ENCODE data around the gene GPR31. TPM values are rescaled to one million over a fixed set of nuclear protein-coding genes. Genes with fewer than 3 reads are reported as not detected.
"Not testable (repeated sequence)": the region's sequence is repeated elsewhere in the genome, so short reads cannot be mapped to it uniquely, and the experiment has no call there.

The GPR31 gene, protein sequence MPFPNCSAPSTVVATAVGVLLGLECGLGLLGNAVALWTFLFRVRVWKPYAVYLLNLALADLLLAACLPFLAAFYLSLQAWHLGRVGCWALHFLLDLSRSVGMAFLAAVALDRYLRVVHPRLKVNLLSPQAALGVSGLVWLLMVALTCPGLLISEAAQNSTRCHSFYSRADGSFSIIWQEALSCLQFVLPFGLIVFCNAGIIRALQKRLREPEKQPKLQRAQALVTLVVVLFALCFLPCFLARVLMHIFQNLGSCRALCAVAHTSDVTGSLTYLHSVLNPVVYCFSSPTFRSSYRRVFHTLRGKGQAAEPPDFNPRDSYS
- total RNA-seq (2014; rRNA removed; shearing (Covaris generic)), result not detected in 2 replicates

DNA sequence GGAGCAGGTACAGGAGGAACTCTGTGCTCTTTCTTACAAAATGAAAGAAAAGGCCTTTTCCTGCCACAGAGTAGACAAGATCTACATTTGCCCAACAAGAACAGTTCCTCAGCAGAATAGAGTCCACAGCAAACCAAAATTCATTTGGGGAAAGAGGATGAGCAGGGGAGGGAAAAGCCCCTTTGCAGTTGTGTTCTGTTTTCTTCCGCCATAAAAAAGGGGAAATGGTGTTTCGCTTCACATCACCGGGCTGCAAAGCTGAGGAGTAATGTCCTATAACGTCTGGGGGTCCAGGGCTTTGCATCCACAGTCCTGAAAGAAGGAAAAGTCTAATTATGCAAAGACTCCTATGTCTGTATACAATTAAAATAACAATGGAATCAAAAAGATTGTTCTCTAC, at the start of gene GPR31:
TSS of gene GPR31 (minus strand) at position 118 of the 400 bp plus-strand sequence. CDS start 149 bp downstream, outside the sequence.
- peaks cover 19% of the 10 kb centered on the region; the same call in 1 of the 2 replicates for H3K27me3 ChIP-seq
- no peak within 1 kb of the TSS for H3K4me3 ChIP-seq
- H3K36me3 ChIP-seq, result no peaks in the 10 kb centered on the region
- no peak for DNase-seq
- H3K4me1 ChIP-seq, result no peaks in the 10 kb centered on the region
- no peaks in the 10 kb centered on the region; the same call in 1 of the 2 replicates for H3K9me3 ChIP-seq (replicated peaks)
- no peak within 1 kb of the TSS for H3K27ac ChIP-seq

- Histone ChIP-seq H3K27me3 (peaks cover 17% of the 10 kb centered on the region; the same call in 1 of the 2 replicates), H3K9me3 (replicated peaks) (no peaks in the 10 kb centered on the region), H3K27ac (no peak overlapping the region), H3K4me1 (no peaks in the 10 kb centered on the region), H3K36me3 (no peaks in the 10 kb centered on the region), H3K4me3 (no peak overlapping the region)
- no peak for DNase-seq
Observed at GRCh38 chr6:167207527-167207926, 49.7 kb upstream of the GPR31 start.

GRCh38 chr6:167205316-167205715, 47.5 kb upstream of the GPR31 start:
- H3K36me3 ChIP-seq; H3K27ac ChIP-seq; H3K4me1 ChIP-seq; H3K9me3 ChIP-seq (replicated peaks); H3K4me3 ChIP-seq; DNase-seq: not testable (repeated sequence)
- H3K27me3 ChIP-seq, result peaks cover 14% of the 10 kb centered on the region; the same call in 1 of the 2 replicates

DNA sequence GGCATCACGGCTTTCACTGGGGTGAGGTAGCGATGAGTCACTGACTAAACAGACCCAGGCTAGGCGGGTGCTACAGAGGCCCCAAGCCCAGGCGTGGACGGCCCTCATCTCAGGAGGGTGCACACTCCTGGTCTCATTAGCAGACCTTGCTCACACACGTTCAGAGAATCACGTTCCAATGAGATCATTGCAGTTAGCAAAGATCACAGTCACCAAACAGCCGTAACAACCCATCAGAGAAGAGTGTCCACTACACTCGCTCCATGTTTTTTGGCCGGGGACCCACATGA, 46.2 kb upstream of the GPR31 start:
- H3K36me3 ChIP-seq; H3K27me3 ChIP-seq; H3K4me3 ChIP-seq; H3K4me1 ChIP-seq; DNase-seq; H3K9me3 ChIP-seq (replicated peaks); H3K27ac ChIP-seq: not testable (repeated sequence)

DNA sequence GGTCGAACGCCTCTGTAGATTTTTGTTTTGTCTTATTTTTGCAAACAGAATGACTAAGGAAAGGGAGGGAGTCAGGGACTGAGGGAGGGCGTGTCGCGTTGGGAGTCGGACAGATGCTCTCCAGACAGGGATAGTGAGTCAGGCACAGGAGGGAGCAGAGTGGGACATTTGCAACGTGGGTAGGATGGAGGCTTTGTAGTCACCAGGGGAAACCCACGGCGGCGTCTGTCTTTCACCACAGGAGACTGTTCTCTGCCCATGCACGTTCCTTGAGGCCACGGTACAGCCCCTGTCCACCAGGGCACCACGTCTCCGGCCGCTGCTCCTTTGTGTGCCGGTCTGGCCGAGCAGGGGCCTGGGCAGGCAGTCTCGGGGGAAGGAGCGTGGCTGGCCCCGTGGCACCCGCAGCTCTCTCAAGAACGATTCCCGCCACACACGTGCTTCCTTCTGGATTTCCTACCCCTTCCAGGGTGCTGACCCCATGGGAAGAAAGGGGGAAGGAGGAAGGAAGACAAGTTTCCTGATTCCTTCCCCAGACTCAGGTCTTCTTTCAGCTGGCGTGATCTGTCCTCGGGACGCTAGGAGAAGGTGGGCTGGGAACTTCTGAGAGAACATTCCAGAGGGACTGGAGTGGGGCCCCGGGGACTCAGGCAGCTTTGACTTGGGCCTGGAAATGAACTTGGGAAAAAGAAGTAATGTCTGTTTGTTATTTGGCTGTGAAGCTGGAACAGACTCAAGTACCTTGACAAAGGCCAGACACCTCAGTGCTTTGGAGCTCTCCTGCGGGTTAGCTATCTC, 45.7 kb upstream of the GPR31 start:
- H3K9me3 ChIP-seq (replicated peaks); DNase-seq; H3K4me1 ChIP-seq; H3K36me3 ChIP-seq; H3K4me3 ChIP-seq; H3K27me3 ChIP-seq; H3K27ac ChIP-seq: not testable (repeated sequence)

DNA sequence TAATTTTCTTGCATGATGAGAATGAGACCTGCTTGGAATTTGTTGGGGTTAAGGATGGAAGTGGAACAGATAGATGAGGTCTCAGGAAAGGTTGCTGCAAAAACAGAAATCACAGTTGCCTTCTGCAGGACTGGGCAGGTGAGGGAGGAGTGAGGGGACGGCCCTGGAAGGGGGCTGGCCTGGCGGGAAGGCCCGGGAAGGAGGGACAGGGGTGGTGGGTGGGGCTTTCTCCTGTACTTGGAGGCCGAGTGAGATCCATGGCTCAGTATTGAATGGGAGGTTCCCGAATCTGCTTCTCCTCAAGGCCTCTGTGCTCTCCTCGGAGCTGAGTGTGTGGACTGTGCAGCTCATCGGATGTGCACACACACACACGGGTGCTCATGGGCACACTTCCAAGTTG, 44.8 kb upstream of the GPR31 start:
- H3K27ac ChIP-seq; H3K4me3 ChIP-seq; H3K4me1 ChIP-seq; H3K9me3 ChIP-seq (replicated peaks); H3K36me3 ChIP-seq; DNase-seq: not testable (repeated sequence)
- peaks cover 17% of the 10 kb centered on the region for H3K27me3 ChIP-seq

GRCh38 chr6:167200806-167201205, 43.0 kb upstream of the GPR31 start:
- Histone ChIP-seq H3K27me3 (peaks cover 16% of the 10 kb centered on the region), H3K4me1 (no peaks in the 10 kb centered on the region), H3K27ac (no peak overlapping the region), H3K4me3 (no peak overlapping the region), H3K9me3 (replicated peaks) (peaks cover 6% of the 10 kb centered on the region; the same call in 1 of the 2 replicates), H3K36me3 (no peaks in the 10 kb centered on the region)
- no peak for DNase-seq

GRCh38 chr6:167195941-167196610, 38.3 kb upstream of the GPR31 start:
- H3K36me3 ChIP-seq; H3K4me1 ChIP-seq; H3K9me3 ChIP-seq (replicated peaks); DNase-seq; H3K27ac ChIP-seq; H3K4me3 ChIP-seq: not testable (repeated sequence)
- peaks cover 12% of the 10 kb centered on the region for H3K27me3 ChIP-seq

DNA sequence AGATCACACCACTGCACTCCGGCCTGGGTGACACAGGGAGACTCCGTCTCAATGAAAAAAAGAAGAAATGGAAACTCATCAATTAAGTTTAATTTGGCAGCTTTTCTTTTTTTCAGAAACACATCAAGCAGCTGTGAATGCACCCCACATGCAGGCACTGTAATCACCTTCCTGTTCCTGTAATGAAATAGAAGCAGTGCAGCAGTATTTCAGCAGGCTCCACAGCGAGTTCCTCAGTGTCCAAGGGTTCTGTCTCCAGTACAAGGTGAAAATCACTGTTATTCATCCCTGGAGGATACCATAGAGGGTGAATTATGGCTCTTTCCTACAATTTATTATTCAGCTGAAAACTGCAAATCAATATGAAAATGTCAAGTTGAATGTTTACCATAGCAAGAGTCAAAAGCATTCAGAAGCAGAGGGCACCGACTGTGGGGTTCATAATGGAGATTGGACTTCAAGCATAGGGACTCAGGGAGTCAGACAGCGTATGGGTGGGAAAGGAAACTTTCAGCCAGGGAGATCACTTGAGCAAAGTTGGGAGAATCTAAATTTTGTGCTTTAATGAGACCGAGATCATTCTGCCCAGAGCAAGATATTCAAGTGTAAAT, 35.8 kb upstream of the GPR31 start:
- H3K27ac ChIP-seq; H3K4me1 ChIP-seq; H3K9me3 ChIP-seq (replicated peaks); H3K4me3 ChIP-seq; H3K36me3 ChIP-seq; DNase-seq: not testable (repeated sequence)
- peaks cover 12% of the 10 kb centered on the region; the same call in 1 of the 2 replicates for H3K27me3 ChIP-seq

GRCh38 chr6:167191043-167191583, 33.3 kb upstream of the GPR31 start:
- H3K36me3 ChIP-seq; H3K4me1 ChIP-seq; H3K27ac ChIP-seq; H3K9me3 ChIP-seq (replicated peaks); H3K27me3 ChIP-seq; DNase-seq; H3K4me3 ChIP-seq: not testable (repeated sequence)

GRCh38 chr6:167187275-167187674, 29.5 kb upstream of the GPR31 start:
- H3K27ac ChIP-seq; H3K27me3 ChIP-seq; H3K9me3 ChIP-seq (replicated peaks); H3K4me3 ChIP-seq; H3K4me1 ChIP-seq; DNase-seq; H3K36me3 ChIP-seq: not testable (repeated sequence)

DNA sequence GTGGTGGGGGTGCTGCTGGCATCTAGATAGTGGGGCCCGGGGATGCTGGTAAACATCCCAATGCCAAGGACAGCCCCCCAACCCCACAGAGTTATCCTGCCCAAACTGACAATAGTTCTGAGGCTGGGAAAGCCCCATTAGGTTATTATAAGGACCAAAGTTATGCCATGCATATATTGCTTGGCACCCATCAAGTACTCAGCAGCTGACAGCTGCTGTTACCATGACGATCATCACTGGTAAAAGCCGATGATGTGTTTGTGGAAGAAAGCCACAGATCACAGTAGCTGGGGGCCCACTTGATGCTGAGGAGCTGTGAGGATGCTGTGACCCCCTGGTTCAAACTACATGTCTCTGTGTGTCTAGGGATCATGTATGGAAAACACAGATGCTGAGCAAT, 27.3 kb upstream of the GPR31 start:
- H3K4me3 ChIP-seq, H3K27me3 ChIP-seq, H3K36me3 ChIP-seq: not testable (repeated sequence)

GRCh38 chr6:167182913-167183314, 25.1 kb upstream of the GPR31 start:
- not testable (repeated sequence) for H3K4me1 ChIP-seq; H3K27me3 ChIP-seq; H3K9me3 ChIP-seq (replicated peaks); DNase-seq; H3K36me3 ChIP-seq; H3K27ac ChIP-seq; H3K4me3 ChIP-seq

More for the DNA sequence above, 27.3 kb upstream of the GPR31 start:
- DNase-seq; H3K27ac ChIP-seq; H3K4me1 ChIP-seq; H3K9me3 ChIP-seq (replicated peaks): not testable (repeated sequence)

GRCh38 chr6:167181351-167181750, 23.6 kb upstream of the GPR31 start:
- H3K9me3 ChIP-seq (replicated peaks); DNase-seq; H3K27me3 ChIP-seq; H3K4me1 ChIP-seq; H3K4me3 ChIP-seq; H3K36me3 ChIP-seq; H3K27ac ChIP-seq: not testable (repeated sequence)

GRCh38 chr6:167180086-167180485, 22.3 kb upstream of the GPR31 start:
- not testable (repeated sequence) for H3K27ac ChIP-seq; H3K27me3 ChIP-seq; H3K4me3 ChIP-seq; H3K9me3 ChIP-seq (replicated peaks); H3K36me3 ChIP-seq; H3K4me1 ChIP-seq; DNase-seq
